ENCODE data around the gene BID. TPM values are rescaled to one million over a fixed set of nuclear protein-coding genes. Genes with fewer than 3 reads are reported as not detected.

BID gene
- total RNA-seq, 1 donor from 2014 or later, result 35.1 TPM

DNA sequence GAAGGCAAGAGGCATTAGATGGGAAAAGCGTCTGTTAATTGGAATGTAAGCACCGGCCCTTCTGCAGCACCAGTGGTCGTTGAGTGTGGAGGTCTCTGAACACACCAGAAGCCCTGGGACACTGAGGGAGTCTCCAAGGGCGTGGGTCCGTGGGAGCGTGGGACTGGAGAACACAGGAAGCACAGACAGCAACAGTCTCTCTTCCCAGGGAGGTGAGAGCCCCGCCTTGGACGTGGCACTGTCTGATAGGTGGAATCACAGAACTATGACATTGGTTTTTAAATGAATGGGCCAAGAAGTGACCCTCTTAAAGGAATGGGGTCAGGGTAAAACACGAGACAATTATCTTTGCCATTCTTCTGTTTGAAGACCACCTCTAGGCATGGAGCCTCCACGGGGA is 28.1 kb upstream of the BID start:
- Histone ChIP-seq H4K20me1 (ENCODE audit: insufficient read depth, low read length) (no peaks in the 10 kb centered on the region), H3K9ac (ENCODE audit: low read length) (no peak overlapping the region), H2AFZ (ENCODE audit: low read depth, low read length) (no peak overlapping the region), H3K4me1 (ENCODE audit: insufficient read depth, low read length) (no peaks in the 10 kb centered on the region), H3K27ac (ENCODE audit: low read depth, low read length) (no peak overlapping the region), H3K79me2 (ENCODE audit: insufficient read depth, low read length) (no peaks in the 10 kb centered on the region), H3K4me2 (ENCODE audit: low read length) (no peak overlapping the region), H3K36me3 (ENCODE audit: insufficient read depth, low read length) (peaks cover 7% of the 10 kb centered on the region), H3K9me3 (ENCODE audit: insufficient read depth, low read depth, low read length) (no peaks in the 10 kb centered on the region), H3K4me3 (ENCODE audit: insufficient read depth, low read depth, low read length) (no peak overlapping the region), H3K27me3 (ENCODE audit: insufficient read depth, low read length) (no peaks in the 10 kb centered on the region)
- no peak for DNase-seq (ENCODE audit: low read depth)
- TF ChIP-seq EZH2 (IDR thresholded peaks at IDR 0.05; ENCODE audit: insufficient read depth, low read length) (no peak), CTCF (IDR thresholded peaks at IDR 0.05; ENCODE audit: insufficient read depth, low read depth, low read length) (no peak)
- Mint-ChIP-seq H3K36me3 (ENCODE audit: low read depth, unreplicated experiment) (peaks cover 26% of the 10 kb centered on the region), H3K4me3 (ENCODE audit: unreplicated experiment) (no peak overlapping the region), H3K27ac (ENCODE audit: unreplicated experiment) (no peak overlapping the region), H3K27me3 (ENCODE audit: low read depth, unreplicated experiment) (no peaks in the 10 kb centered on the region), H3K9me3 (ENCODE audit: unreplicated experiment) (no peaks in the 10 kb centered on the region), H3K4me1 (ENCODE audit: low read depth, unreplicated experiment) (peaks cover 5% of the 10 kb centered on the region)
- FAIRE-seq, result no peak

GRCh38 chr22:17797721-17798559 is 23.7 kb upstream of the BID start:
- H3K4me3 Mint-ChIP-seq (ENCODE audit: unreplicated experiment), result no peak overlapping the region
- no peak for FAIRE-seq
- DNase-seq (ENCODE audit: low read depth), result no peak
- TF ChIP-seq CTCF (IDR thresholded peaks at IDR 0.05; ENCODE audit: insufficient read depth, low read depth, low read length) (no peak), EZH2 (IDR thresholded peaks at IDR 0.05; ENCODE audit: insufficient read depth, low read length) (no peak)
- Histone ChIP-seq H3K27me3 (ENCODE audit: insufficient read depth, low read length) (no peaks in the 10 kb centered on the region), H3K9ac (ENCODE audit: low read length) (no peak overlapping the region), H3K4me2 (ENCODE audit: low read length) (no peak overlapping the region), H3K27ac (ENCODE audit: low read depth, low read length) (no peak overlapping the region), H3K79me2 (ENCODE audit: insufficient read depth, low read length) (no peaks in the 10 kb centered on the region), H4K20me1 (ENCODE audit: insufficient read depth, low read length) (no peaks in the 10 kb centered on the region), H3K4me1 (ENCODE audit: insufficient read depth, low read length) (no peaks in the 10 kb centered on the region), H2AFZ (ENCODE audit: low read depth, low read length) (no peak overlapping the region), H3K9me3 (ENCODE audit: insufficient read depth, low read depth, low read length) (no peaks in the 10 kb centered on the region), H3K36me3 (ENCODE audit: insufficient read depth, low read length) (no peaks in the 10 kb centered on the region), H3K4me3 (ENCODE audit: insufficient read depth, low read depth, low read length) (no peak overlapping the region)
- H3K27me3 Mint-ChIP-seq (ENCODE audit: low read depth, unreplicated experiment), result no peaks in the 10 kb centered on the region
- peaks cover 4% of the 10 kb centered on the region for H3K4me1 Mint-ChIP-seq (ENCODE audit: low read depth, unreplicated experiment)
- peaks cover 16% of the 10 kb centered on the region for H3K36me3 Mint-ChIP-seq (ENCODE audit: low read depth, unreplicated experiment)
- no peak overlapping the region for H3K27ac Mint-ChIP-seq (ENCODE audit: unreplicated experiment)
- H3K9me3 Mint-ChIP-seq (ENCODE audit: unreplicated experiment), result no peaks in the 10 kb centered on the region

- TF ChIP-seq CTCF (IDR thresholded peaks at IDR 0.05; ENCODE audit: insufficient read depth, low read depth, low read length) (no peak), EZH2 (IDR thresholded peaks at IDR 0.05; ENCODE audit: insufficient read depth, low read length) (no peak)
- Mint-ChIP-seq H3K4me1 (ENCODE audit: low read depth, unreplicated experiment) (no peaks in the 10 kb centered on the region), H3K27me3 (ENCODE audit: low read depth, unreplicated experiment) (no peaks in the 10 kb centered on the region), H3K36me3 (ENCODE audit: low read depth, unreplicated experiment) (peaks cover 16% of the 10 kb centered on the region), H3K27ac (ENCODE audit: unreplicated experiment) (no peak overlapping the region), H3K9me3 (ENCODE audit: unreplicated experiment) (no peaks in the 10 kb centered on the region), H3K4me3 (ENCODE audit: unreplicated experiment) (no peak overlapping the region)
- Histone ChIP-seq H3K4me1 (ENCODE audit: insufficient read depth, low read length) (no peaks in the 10 kb centered on the region), H3K27ac (ENCODE audit: low read depth, low read length) (no peak overlapping the region), H3K9me3 (ENCODE audit: insufficient read depth, low read depth, low read length) (no peaks in the 10 kb centered on the region), H3K36me3 (ENCODE audit: insufficient read depth, low read length) (no peaks in the 10 kb centered on the region), H3K27me3 (ENCODE audit: insufficient read depth, low read length) (no peaks in the 10 kb centered on the region), H3K9ac (ENCODE audit: low read length) (no peak overlapping the region), H3K79me2 (ENCODE audit: insufficient read depth, low read length) (no peaks in the 10 kb centered on the region), H3K4me2 (ENCODE audit: low read length) (no peak overlapping the region), H2AFZ (ENCODE audit: low read depth, low read length) (no peak overlapping the region), H4K20me1 (ENCODE audit: insufficient read depth, low read length) (no peaks in the 10 kb centered on the region), H3K4me3 (ENCODE audit: insufficient read depth, low read depth, low read length) (no peak overlapping the region)
- DNase-seq (ENCODE audit: low read depth) (no peak), FAIRE-seq (no peak)
Observed at GRCh38 chr22:17796695-17797094, 22.4 kb upstream of the BID start.
